ENCODE measurements around the gene CCSAP.
"Not testable (repeated sequence)": the region's sequence is repeated elsewhere in the genome, so short reads cannot be mapped to it uniquely, and the experiment has no call there.

Gene CCSAP

GRCh38 chr1:229342656-229343569, at the start of gene CCSAP:
Gene CCSAP (minus strand): TSS chr1:229343047. CDS start chr1:229342465, 582 bp downstream.
- peak; percentile 78 for DNase-seq (ENCODE audit: low spot score)

- DNase-seq (ENCODE audit: low spot score), result no peak
These were observed 47.3 kb upstream of the CCSAP start for GRCh38 chr1:229390130-229390529.

GRCh38 chr1:229388897-229389580, 46.2 kb upstream of the CCSAP start:
- no peak for DNase-seq (ENCODE audit: low spot score)

- no peak for DNase-seq (ENCODE audit: low spot score)
These were observed 43.1 kb upstream of the CCSAP start for GRCh38 chr1:229385853-229386456.

GRCh38 chr1:229384822-229385221, 42.0 kb upstream of the CCSAP start:
- no peak for DNase-seq (ENCODE audit: low spot score)

- no peak for DNase-seq (ENCODE audit: low spot score)
These were observed 41.1 kb upstream of the CCSAP start for GRCh38 chr1:229383961-229384360.

GRCh38 chr1:229383188-229383587, 40.3 kb upstream of the CCSAP start:
- no peak for DNase-seq (ENCODE audit: low spot score)

- DNase-seq (ENCODE audit: low spot score), result no peak
These were observed 38.4 kb upstream of the CCSAP start for GRCh38 chr1:229381234-229381633.

GRCh38 chr1:229380536-229381160, 37.8 kb upstream of the CCSAP start:
- no peak for DNase-seq (ENCODE audit: low spot score)

- no peak for DNase-seq (ENCODE audit: low spot score)
These were observed 37.0 kb upstream of the CCSAP start for GRCh38 chr1:229379846-229380245.

GRCh38 chr1:229378586-229379367, 35.9 kb upstream of the CCSAP start:
- DNase-seq (ENCODE audit: low spot score), result no peak

GRCh38 chr1:229378035-229378434, 35.2 kb upstream of the CCSAP start:
- DNase-seq (ENCODE audit: low spot score), result not testable (repeated sequence)

- no peak for DNase-seq (ENCODE audit: low spot score)
These were observed 34.6 kb upstream of the CCSAP start for GRCh38 chr1:229377429-229377828.

GRCh38 chr1:229376521-229376920, 33.7 kb upstream of the CCSAP start:
- no peak for DNase-seq (ENCODE audit: low spot score)

GRCh38 chr1:229374485-229374884, 31.6 kb upstream of the CCSAP start:
- no peak for DNase-seq (ENCODE audit: low spot score)

GRCh38 chr1:229373395-229373794, 30.5 kb upstream of the CCSAP start:
- DNase-seq (ENCODE audit: low spot score), result no peak

GRCh38 chr1:229372251-229372650, 29.4 kb upstream of the CCSAP start:
- no peak for DNase-seq (ENCODE audit: low spot score)

GRCh38 chr1:229371624-229372023, 28.8 kb upstream of the CCSAP start:
- DNase-seq (ENCODE audit: low spot score), result no peak

- peak; percentile 12 for DNase-seq (ENCODE audit: low spot score)
These were observed 27.8 kb upstream of the CCSAP start for GRCh38 chr1:229370601-229371021.

GRCh38 chr1:229368347-229368746, 25.5 kb upstream of the CCSAP start:
- no peak for DNase-seq (ENCODE audit: low spot score)

GRCh38 chr1:229365569-229365968, 22.7 kb upstream of the CCSAP start:
- no peak for DNase-seq (ENCODE audit: low spot score)

All from globus pallidus (tissue), 1 donor.